Stimulated activated CD8-positive, alpha-beta memory T cell treated with anti-CD3 and anti-CD28 coated beads, Interleukin-4, amount 100 ng/mL, for 1 hour (primary cell): ENCODE measurements around the gene PDE4D.

Experiments used
- DNase-seq, 2 donors: peaks; one replicate each; pipeline ENCODE4 v3.0.0-alpha.2; 2020; ENCODE audit warnings: low read depth in 2 of 2, low spot score in 1 of 2

PDE4D gene

DNA sequence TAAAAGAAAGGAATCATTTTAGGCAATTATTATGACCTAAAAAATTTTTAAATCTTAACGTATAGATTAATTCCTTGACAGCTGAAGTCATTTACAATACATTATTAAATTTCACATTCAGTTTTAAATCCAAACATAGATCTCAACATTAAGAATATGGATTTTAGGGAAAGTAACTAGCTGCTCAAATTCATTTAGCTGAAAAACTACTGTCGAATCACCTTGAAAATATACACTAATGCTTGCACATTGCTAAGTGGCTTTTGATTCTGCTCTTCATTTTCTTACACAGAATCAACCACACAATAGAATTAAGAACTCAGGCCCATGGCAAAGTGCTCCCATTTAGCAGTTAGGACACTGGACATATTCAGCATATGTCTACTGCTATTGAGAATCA lies 856.5 kb downstream of the PDE4D start:
- DNase-seq: no peak

DNA sequence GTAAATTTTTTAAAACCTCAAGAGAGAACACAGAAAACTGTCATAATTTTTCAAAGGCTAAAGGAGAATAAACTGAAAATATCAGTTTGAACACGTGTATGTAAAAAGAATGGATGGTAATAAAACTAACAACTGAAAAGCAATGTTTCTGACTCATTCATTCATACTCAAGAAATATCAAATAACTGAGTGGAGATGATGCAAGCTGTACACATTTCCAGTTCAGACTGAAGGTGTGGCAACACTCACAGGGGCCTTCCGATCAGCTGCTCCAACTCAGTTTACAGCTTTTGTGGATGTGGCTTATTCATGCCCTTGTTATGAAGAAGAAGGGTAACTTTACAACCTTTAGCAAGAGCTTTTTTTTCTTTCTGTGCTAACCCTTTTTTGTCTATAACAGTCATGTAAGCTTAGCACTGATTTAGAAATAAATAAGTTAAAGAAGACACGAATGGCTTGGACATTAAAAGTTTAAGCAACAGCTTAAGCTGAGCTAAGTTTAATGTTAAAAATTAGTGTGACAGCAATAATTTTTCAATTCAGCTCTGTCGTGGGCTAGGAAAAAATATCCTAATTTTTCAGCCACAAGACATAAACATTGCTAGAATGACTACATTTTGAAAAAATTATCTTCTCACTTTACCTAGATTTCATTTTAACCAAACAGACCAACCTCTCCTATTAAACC lies 857.1 kb downstream of the PDE4D start:
- DNase-seq: no peak

DNA sequence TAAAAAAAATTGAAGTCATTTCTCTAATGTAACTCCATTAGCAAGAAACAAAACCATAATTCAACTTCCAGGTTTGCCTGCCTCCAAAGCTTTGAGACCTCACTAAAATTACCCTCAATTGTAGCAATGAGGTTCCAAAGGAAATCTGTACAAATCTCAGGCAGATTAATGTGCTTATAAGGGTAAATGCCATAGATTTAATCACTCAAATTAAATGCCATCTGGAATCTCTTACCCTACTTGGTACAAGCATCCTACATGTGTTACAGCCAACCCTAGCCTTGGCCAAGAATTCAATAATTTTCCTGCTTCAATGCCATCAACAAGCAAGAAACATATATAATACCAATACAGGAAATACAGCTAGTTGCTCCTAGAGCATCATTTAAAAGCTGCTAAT lies 857.8 kb downstream of the PDE4D start:
- no peak for DNase-seq

DNA sequence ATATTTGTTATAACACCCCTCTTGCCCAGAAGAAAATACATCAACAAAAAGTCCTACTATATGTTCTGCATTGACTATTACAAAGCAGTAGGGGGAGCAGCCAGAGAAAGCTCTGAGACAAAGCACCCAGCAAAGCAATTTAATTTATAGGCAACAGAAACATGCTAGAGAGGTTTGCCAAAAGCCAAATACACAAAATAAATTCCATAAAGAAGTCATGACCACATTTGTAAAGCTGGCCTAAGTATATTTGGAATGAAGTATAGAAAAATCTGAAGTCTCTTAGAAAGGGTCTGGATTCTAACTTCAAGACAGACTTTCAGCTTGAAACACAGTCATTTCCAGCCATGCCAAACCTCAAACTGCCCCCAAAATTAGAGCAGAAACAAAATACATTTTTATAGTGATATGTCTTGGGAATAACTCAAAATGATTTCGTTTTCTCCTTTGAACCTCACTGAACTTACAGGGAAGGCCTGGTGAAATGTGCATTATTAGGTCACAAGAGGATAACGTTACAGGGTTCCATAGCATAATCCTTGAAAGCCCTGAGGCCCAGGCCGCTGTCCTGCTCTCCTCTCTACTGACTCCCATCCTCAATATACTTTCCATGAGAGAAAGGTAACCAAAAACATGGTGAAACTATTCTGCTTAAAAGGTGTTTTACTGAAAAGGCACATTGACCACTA lies 858.9 kb downstream of the PDE4D start:
- DNase-seq: no peak

DNA sequence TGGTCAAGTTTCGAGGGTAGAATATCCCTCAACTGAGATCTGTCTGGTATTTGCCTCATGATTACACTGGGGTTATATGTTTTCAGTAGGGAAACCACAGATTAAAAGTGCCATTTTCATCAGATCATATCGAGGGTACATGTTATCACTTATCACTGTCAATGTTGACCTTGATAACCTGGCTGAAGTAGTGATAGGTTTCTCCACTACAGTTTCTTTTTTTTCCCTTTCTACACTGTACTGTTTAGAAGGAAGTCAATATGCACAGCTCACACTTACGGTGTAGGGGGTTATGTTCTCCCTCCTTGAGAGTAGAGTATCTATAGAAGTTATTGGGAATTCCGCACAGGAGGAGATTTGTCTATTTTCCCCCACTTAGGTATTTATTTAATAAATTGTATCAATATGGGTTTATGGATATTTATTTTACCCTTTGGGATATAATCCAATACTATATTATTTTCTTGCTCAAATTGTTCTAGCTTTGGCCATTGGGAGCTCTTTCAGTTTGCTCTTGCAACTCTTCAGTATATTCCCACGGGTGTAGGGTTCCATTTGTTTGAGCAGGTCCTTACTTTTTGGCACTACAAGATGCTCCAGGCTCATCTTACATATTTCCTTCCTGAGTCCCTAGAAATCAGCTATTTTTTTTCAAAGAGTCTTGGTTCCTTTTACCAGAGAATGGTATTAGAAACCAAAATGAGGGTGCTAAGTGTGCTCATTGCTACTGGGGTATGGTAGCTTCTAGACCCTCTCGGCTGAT lies 866.2 kb downstream of the PDE4D start:
- DNase-seq: no peak

DNA sequence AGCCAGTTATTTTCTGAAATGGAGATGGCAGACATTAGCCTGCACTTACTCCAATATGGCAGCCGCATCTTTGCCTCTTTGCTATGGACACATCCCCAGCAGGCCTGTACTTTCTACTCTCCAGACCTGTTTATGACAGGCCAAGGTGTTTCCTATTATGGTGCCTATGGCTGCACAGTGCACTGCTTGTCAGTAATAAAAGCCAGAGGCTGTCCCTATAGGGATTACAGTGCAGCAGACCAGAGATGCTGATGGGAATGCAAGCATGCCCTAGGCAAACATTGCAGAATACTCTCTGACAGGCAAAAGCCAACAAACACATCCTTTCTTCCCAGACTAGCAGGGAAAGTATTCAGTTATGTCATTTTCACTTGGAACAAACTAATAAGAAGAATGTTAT lies 867.8 kb downstream of the PDE4D start:
- no peak for DNase-seq

DNA sequence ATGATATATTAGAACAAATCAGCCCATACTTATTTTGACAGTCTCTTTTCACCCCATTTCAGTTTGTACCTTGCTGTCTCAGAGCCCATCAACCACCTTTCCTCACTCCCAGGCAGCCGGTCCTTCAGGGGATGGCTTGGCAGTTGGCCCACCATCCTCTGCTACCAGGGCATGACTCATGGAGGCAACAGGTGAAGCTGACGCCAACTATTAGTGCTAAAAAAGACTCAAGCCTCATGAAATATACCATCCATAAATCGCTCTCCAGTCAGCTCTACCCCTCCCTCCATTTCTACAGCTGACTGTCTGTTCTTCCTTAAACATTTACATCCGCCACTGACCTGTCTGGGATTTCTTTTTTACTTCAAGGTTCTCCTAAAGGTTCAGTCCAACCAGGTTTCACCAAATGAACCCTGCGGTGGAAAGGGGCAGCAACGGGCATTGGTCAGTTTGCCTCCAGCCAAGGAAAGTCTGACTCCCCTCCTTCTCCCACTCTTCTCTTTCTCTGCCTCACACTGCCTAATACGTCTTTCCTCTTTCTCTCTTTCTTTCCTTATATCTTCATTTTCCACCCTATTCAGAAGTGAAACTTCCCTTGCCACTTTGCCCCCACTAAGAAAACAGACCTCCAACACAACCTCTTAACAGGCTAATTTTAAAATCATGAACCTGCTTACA lies 871.5 kb downstream of the PDE4D start:
- DNase-seq: no peak

DNA sequence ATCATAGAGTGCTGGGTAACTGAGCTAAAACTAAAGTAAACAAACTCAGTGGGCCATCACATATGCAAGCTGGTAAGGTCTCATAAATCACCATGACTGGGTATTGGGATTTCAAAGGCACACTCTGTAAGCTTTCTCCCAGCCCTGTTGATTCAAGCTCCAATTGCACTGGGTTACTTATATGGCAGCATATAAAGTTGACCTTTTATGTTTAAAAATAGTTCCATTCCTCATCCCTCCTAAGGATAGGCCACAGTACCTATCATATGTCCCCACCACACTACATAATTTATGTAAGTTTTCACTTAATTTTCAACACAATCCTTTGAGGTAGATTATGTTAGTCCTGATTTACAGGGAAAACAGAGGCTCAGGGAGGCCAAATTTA lies 872.2 kb downstream of the PDE4D start:
- DNase-seq: no peak

DNA sequence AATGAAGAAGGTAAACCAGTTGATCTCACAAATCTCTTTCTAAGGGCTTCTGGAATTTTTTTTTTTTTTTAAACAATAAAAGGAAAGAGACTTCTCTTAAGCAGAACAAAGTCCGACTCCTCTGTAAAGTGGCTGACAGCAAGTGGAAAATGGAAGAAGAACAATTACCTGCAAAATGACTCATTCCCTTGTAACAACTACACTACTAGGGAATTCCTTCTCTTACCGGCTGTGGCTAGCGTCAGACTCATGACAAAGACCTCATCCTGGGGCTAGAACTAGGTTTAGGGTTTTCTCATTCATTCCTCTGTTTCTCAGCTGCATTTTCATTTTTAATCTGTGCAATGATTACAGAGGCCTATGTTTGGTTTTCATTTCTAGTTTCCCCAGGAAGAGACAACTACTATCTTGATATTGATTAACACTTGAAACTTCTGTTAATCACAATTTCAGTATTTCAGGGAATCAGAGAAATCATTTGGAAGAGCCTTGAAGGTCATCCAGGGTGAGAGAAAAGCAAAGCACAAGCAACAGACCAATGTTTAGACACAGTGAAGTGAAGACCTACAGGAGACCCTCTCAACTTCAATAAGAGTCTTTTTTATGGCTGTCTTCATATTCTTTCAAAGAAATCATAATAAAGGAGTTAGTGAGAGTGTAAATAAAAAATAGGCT lies 872.8 kb downstream of the PDE4D start:
- no peak for DNase-seq

DNA sequence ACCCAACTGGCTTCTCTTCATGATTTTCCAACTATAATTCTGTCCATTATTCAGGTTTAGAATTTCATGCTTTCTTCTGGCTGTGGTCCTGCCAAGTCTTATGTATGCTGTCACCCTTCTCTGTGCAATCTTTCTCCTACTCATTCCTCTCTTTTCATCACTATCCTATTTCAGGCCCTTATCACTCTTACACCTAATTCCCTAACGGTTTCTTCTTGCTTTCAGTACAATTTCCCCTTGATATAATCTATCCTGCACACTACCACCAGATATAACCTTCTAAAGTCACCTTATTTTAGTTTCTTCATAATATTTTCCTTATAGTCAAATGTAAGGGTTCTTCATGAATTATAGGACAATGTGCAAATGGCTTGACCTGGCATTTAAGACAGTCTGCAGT lies 874.4 kb downstream of the PDE4D start:
- DNase-seq: no peak

DNA sequence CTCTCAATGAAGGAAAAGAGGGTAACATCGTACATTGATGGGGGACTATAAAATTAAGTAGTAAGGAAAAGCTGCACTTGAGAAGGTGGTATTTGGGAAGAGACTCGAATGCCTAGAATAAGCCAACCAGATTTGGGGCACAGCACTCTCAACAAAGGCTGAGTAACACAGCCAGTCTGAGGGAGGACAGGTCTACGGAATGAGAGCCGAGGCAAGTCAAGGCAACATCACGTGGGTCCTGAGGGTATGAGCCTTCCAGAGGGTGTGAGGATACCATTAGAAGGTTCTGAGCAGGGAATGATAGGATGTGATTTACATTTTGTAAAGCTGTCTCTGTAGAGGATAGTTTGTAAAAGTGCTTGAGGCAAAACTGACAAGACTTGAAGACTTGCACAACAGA lies 876.6 kb downstream of the PDE4D start:
- no peak for DNase-seq

DNA sequence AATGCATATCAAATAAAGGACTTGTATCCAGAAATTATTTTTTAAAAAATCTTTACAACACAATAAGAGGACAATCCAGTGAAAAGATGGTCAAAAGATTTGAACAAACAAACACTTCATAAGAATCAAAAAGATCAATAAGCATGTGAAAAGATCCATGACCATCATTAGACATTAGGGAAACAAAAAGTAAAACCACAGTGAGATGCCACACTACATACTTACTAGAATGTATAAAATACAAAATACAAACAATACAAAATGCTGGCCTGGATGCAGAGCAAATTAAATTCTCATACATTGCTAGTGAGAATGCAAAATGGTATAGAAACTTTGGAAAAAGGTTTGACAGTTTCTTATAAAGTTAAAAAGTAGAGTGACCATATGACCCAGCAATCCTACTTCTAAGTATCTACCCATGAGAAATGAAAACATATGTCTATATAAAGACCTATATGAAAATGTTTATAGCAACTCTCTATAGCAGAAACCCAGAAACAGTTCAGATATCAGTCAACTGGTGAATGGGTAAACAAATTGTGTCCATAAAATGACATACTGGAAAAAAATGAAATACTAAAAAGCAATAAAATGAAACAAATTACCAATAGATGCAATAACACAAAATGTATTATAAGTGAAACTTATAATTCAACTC lies 884.6 kb downstream of the PDE4D start:
- DNase-seq: no peak

DNA sequence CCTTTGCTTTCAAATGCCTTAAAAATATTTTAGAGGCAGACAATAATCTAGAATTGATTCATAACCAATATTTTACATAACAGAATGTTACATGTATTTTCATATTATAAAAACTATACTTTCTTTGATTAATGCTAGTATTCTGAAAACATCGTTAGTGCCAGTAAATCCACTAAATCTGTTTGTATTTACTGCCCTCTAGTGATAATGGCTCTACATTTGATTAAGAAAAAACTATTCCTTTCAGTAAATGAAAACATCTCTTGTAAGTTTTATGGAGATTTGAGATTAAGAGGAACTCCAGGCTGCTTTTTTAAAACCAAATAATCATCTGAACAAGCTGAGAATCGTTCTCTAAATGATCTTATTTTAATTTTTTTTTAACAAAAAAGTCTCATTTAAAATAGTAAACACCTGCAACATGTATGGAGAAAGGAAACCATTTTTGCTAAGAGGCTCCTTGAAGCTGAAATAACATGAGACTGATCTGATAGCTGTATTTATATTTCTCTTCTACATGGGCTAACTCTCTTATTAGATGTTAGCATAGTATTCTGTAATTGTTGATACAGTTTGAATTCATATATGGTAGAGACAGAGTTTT lies 886.0 kb downstream of the PDE4D start:
- DNase-seq: no peak

DNA sequence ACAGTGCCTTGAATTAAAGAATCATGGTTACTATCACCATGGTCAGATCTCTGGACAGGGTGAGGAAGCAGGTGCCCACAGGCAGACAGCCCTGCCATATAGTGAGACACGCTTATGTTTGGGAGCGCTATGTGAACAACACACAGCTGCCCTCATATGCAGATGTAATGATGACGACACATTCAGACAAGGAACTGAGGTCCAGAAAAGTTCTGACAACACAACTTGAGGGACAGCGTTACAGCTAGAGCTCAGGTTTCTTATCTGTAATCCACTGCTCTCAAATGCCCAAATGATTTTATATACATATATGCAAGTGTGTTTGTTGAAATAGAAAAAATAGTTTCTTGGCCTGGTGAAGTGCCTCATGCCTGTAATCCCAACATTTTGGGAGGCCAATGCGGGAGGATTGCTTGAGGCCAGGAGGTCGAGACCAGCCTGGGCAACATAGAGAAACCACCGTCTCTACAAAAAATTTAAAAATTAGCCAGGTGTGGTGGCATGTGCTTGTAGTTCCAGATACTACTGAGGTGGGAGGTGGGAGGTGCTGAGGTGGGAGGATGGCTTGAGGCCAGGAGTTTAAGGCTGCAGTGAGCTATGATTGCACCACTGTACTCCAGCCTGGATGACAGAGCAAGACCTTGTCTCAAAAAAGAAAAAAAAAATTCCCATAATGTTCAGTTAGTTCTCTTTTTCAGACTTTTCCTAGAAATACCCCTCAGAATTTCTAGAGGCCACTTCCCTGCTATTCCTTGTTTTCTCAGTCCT lies 887.4 kb downstream of the PDE4D start:
- no peak for DNase-seq

DNA sequence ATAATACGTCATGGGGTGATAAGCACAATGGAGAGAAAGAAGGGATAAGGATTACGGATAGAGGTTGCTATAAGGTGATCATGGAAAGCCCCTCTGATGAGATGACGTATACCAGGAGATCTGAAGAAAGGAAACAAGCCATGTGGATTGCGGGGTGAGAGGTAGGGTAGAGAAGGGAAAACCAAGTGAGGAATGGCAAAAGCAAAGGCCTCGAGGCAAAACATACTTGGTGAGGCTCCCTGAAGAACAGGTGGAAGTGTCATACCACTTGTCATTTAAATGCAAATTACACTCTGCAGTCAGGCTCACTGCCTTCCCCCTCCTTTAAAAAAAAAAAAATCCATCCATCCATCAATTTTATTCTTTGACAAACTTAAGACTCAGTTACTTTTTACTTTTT lies 889.9 kb downstream of the PDE4D start:
- DNase-seq: no peak

DNA sequence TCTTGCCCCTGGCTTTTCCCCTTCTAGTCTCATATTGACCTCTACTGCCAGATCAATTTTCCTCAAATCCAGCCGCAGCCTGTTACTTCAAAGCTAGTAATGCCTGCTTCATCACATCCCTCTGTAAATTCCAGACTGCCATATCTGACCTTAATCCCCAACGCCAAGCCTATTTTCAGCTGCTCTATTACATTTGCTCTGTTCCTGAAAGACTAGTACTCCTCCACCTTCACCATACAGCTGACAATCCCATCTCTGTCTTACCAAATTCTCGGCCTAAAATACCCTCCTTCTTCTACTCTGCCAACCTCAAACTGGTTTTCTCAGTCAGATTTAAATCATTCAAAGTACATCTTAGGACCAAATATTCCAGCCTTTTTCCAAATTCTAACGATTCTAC lies 890.4 kb downstream of the PDE4D start:
- no peak for DNase-seq

DNA sequence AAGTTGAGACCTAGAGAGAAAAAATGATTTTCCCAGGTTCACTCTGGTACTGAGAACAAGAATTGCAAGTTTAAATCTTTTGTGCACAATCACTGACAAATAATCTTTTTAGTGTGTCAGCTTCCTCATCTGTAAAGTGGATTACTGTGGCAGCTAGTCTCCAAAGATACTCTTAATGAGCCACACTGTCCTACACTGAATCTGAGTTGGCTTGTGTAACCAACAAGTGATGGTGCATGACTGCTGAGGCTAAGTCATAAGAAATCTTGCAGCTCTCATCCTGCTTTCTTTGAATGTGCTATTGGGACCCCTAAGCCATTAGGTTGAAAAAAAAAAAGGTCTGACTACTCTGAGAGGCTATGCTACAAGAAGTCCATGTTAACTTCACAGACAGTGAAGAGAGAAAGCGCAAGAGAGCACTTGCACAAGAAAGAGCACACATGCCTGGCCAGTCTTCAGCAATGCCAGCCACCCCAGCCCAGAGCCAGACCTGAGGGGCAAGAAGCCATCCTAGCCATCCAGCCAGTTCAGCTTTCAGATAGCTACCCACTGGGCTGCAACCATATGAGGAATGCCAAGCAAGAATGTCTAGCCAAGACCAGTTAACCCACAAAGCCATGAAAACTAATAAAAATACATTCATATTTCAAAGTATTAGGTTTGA lies 891.2 kb downstream of the PDE4D start:
- DNase-seq: no peak

DNA sequence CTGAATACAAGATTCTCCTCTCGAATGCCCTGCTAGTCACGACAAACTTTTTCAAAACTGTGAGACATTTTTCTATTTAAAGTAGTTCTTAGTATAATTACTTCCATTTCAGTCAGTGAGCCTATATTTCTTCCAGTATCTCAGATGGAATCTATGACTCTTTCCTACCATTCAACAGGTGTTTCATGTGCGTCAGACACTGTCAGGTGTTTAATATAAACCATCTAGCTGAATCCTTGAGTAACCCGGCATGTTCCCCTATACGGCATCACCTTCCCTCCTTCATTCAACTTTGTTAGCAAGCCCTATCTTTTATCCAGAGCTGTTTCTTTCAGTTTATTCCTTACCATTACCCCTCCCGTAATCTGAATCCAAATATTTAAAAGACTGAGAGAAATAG lies 891.8 kb downstream of the PDE4D start:
- no peak for DNase-seq

DNA sequence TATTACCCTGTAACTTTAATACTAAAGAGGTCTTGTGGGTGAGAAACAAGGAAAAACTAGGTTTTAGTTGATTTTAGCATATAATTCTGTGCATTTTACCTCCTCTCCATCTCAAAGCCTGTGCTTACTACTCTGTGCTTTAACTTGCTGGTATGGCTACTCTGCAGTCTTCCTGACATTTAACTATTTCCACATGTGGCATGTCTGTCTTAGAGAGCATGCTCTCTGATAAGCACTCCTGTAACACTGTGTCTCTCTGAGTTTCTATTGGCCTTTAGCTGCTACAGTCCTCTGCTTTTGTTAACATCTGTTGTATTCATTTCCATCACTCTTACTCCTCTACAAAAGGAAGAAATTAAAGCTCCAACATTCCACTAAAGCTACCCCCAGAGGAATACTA lies 892.4 kb downstream of the PDE4D start:
- DNase-seq: no peak
